GM12878 (cell line): ENCODE data around the gene NHS. TPM values are rescaled to one million over a fixed set of nuclear protein-coding genes. Genes with fewer than 3 reads are reported as not detected.

Experiments used
- ATAC-seq: fragments of 200-7000 bp; cut with Tn5 transposase; 3 replicates; pipeline ENCODE4 v1.9.1; 2020; ENCODE audit warnings: mild to moderate bottlenecking, moderate library complexity
- BruUV-seq: library from RNA; stranded (reverse); fragments of 400-500 nt; replicated peaks from 2 replicates; lab custom pipeline; 2021; lab: Mats Ljungman, UMichigan
- CTCF ChIA-PET: fragments of 300-600 bp; sonication (Branson Sonifier 250); formaldehyde crosslinking; extraction: SDS; loops from one replicate; lab custom pipeline; 2021; ENCODE audit warnings: inconsistent platforms; lab: Yijun Ruan, JAX
- POLR2A ChIA-PET: fragments of 350-600 bp; formaldehyde crosslinking; extraction: SDS; loops from one replicate; lab custom pipeline; 2021; ENCODE audit warnings: inconsistent platforms; lab: Charles Lee
- RAD21 ChIA-PET: fragments of 300-600 bp; sonication (Branson Sonifier 250); formaldehyde crosslinking; loops from one replicate; lab custom pipeline; 2023; ENCODE audit warnings: antibody characterized with exemption; ENCODE audit not compliant: unreplicated experiment; lab: Charles Lee
- SMC1A ChIA-PET: fragments of 300-600 bp; sonication (Branson Sonifier 250); formaldehyde crosslinking; loops from one replicate; lab custom pipeline; 2023; ENCODE audit not compliant: unreplicated experiment, uncharacterized antibody; lab: Charles Lee
- DNase-seq: peaks from one replicate; pipeline ENCODE4 v3.0.0-alpha.2; 2011; ENCODE audit warnings: low read depth, low spot score
- FAIRE-seq: peaks from 3 replicates; lab custom pipeline; 2011; peaks lifted over from hg19 to GRCh38; lab: Jason Lieb, UNC
- H2AFZ ChIP-seq: 2 replicates; pipeline ENCODE4 v1.6.0; 2011; ENCODE audit warnings: low read depth, low read length, control low read depth; ENCODE audit not compliant: control insufficient read depth
- H3K27ac ChIP-seq: 2 replicates; pipeline ENCODE4 v1.5.1; 2011; ENCODE audit warnings: control low read depth; ENCODE audit not compliant: control insufficient read depth, insufficient read depth
- H3K27me3 ChIP-seq, 2 experiments: replicated peaks in 1 of 2; 2 replicates each; pipeline versions ENCODE4 v1.6.0 to v1.6.1; 2011; ENCODE audit warnings: low read length in 1 of 2; ENCODE audit not compliant: control insufficient read depth in 2 of 2, insufficient read depth in 2 of 2
- H3K36me3 ChIP-seq, 2 experiments: 2 replicates each; pipeline ENCODE4 v1.5.1; 2011; ENCODE audit warnings: low read length in 1 of 2; ENCODE audit not compliant: control insufficient read depth in 2 of 2, insufficient read depth in 2 of 2
- H3K4me1 ChIP-seq: 2 replicates; pipeline ENCODE4 v1.6.1; 2011; ENCODE audit warnings: mild to moderate bottlenecking, low read length, moderate library complexity, mixed read lengths; ENCODE audit not compliant: control insufficient read depth, insufficient read depth
- H3K4me2 ChIP-seq: 2 replicates; pipeline ENCODE4 v1.6.0; 2011; ENCODE audit warnings: control low read depth; ENCODE audit not compliant: control insufficient read depth, insufficient read depth
- H3K4me3 ChIP-seq: fragments of 200-600 bp; sonication (generic); 2 replicates; pipeline ENCODE4 v1.5.1; 2016
- H3K79me2 ChIP-seq: 2 replicates; pipeline ENCODE4 v1.6.0; 2011; ENCODE audit warnings: low read length; ENCODE audit not compliant: control insufficient read depth, insufficient read depth
- H3K9ac ChIP-seq: 2 replicates; pipeline ENCODE4 v1.8.0; 2011; ENCODE audit warnings: low read length, control low read depth, mixed read lengths; ENCODE audit not compliant: control insufficient read depth, insufficient read depth
- H3K9me3 ChIP-seq: replicated peaks from 3 replicates; pipeline ENCODE4 v1.5.1; 2011; ENCODE audit warnings: mild to moderate bottlenecking, low read length; ENCODE audit not compliant: control insufficient read depth, insufficient read depth
- H4K20me1 ChIP-seq: 2 replicates; pipeline ENCODE4 v1.6.0; 2011; ENCODE audit not compliant: control insufficient read depth, insufficient read depth
- ATF7 ChIP-seq: fragments of 450-650 bp; IDR thresholded peaks from 2 replicates; pipeline ENCODE4 v1.6.1; 2016; ENCODE audit warnings: low read depth, mild to moderate bottlenecking
- CBFB ChIP-seq: IDR thresholded peaks from 2 replicates; pipeline ENCODE4 v1.6.1; 2016; ENCODE audit warnings: antibody characterized with exemption, low read depth
- CBX3 ChIP-seq: fragments of 200-600 bp; sonication (generic); IDR thresholded peaks from 2 replicates; pipeline ENCODE4 v1.6.1; 2016; ENCODE audit warnings: low read depth, borderline replicate concordance
- CHD1 ChIP-seq: IDR thresholded peaks from 2 replicates; pipeline ENCODE4 v1.6.1; 2012; ENCODE audit warnings: low read depth, low read length, improper control_type of control experiment
- E4F1 ChIP-seq: fragments of 450-650 bp; IDR thresholded peaks from 2 replicates; pipeline ENCODE4 v1.6.1; 2018; ENCODE audit warnings: borderline replicate concordance, mild to moderate bottlenecking; ENCODE audit not compliant: partially characterized antibody
- EED ChIP-seq: sonication (generic); IDR thresholded peaks from 2 replicates; pipeline ENCODE4 v1.6.1; 2016; ENCODE audit warnings: antibody characterized with exemption, low read depth
- EZH2 ChIP-seq: IDR thresholded peaks from 2 replicates; pipeline ENCODE4 v1.6.1; 2012; ENCODE audit warnings: low read depth, mild to moderate bottlenecking, control low read depth, inconsistent platforms, low read length, borderline replicate concordance; ENCODE audit not compliant: control insufficient read depth
- GABPA ChIP-seq: IDR thresholded peaks from 2 replicates; pipeline ENCODE4 v1.6.1; 2014; ENCODE audit warnings: antibody characterized with exemption, low read depth, mild to moderate bottlenecking, inconsistent platforms
- IRF4 ChIP-seq: IDR thresholded peaks from 2 replicates; pipeline ENCODE4 v1.6.1; 2011; ENCODE audit warnings: low read depth, low read length
- IRF5 ChIP-seq: fragments of 450-650 bp; IDR thresholded peaks from 2 replicates; pipeline ENCODE4 v1.6.1; 2017; ENCODE audit warnings: borderline replicate concordance
- MYC ChIP-seq: IDR thresholded peaks from 2 replicates; pipeline ENCODE4 v1.6.1; 2011; ENCODE audit warnings: mild to moderate bottlenecking, low read length, moderate library complexity, inconsistent platforms; ENCODE audit not compliant: insufficient read depth, insufficient replicate concordance, insufficient read length, severe bottlenecking
- NFYA ChIP-seq: IDR thresholded peaks from 2 replicates; pipeline ENCODE4 v1.6.1; 2011; ENCODE audit warnings: low read depth, mild to moderate bottlenecking, low read length, improper control_type of control experiment, borderline replicate concordance
- PAX8 ChIP-seq: fragments of 450-650 bp; IDR thresholded peaks from 2 replicates; pipeline ENCODE4 v1.6.1; 2017; ENCODE audit warnings: mild to moderate bottlenecking, moderate library complexity
- SKIL ChIP-seq: fragments of 450-650 bp; IDR thresholded peaks from 2 replicates; pipeline ENCODE4 v1.6.1; 2017; ENCODE audit warnings: mild to moderate bottlenecking, low read depth, inconsistent platforms; ENCODE audit not compliant: poor library complexity, severe bottlenecking
- SP1 ChIP-seq: IDR thresholded peaks from one replicate; pipeline ENCODE4 v1.6.1; 2011; ENCODE audit warnings: low read depth, low read length
- WGBS: methylation state at CpG from one replicate; pipeline ENCODE4 v1.1.6; 2016; ENCODE audit warnings: low lambda C conversion rate; ENCODE audit not compliant: insufficient replicate concordance, insufficient coverage; ENCODE audit errors: missing lambda C conversion rate; 5-methylcytosine and 5-hydroxymethylcytosine counted together
- in situ Hi-C: fragments of 300-500 bp; cut with MboI; formaldehyde crosslinking; loops from 9 replicates; pipeline ENCODE4 v1.14.3; 2018; ENCODE audit warnings: mixed read lengths
- intact Hi-C: fragments of 100-400 bp; cut with micrococcal nuclease; formaldehyde crosslinking; loops from one replicate; pipeline ENCODE4 v1.14.2; 2022; ENCODE audit not compliant: unreplicated experiment
- polyA plus RNA-seq, 11 experiments: library from polyadenylated mRNA; depleted of rRNA in 4 of 11; unstranded in 6 of 11; stranded (reverse) in 5 of 11; fragments of >200 nt; fragmentation: Nextera tagmentation in 4 of 11; fragmentation: Illumina TruSeq in 1 of 11; extraction: Ambion mirVana in 4 of 11; extraction: Trizol in 1 of 11; gene quantifications; 1 replicate in 1 of 11; 2 replicates in 10 of 11; pipeline versions ENCODE4 v1.2.1 to v1.2.3, GENCODE V29; 2011 to 2016; ENCODE audit warnings: inconsistent platforms in 2 of 11, missing spikeins in 2 of 11, low read depth in 1 of 11
- total RNA-seq, 4 experiments: library from RNA; depleted of rRNA in 3 of 4; stranded (reverse); fragments of >200 nt in 3 of 4; fragmentation: Illumina TruSeq in 1 of 4; extraction: Trizol in 1 of 4; gene quantifications; 2 replicates each; pipeline versions ENCODE4 v1.2.1 to v1.2.3, GENCODE V29; 2013 to 2021
- TF ChIP-seq, protein P1 (sequence below): IDR thresholded peaks from 2 replicates; pipeline ENCODE4 v1.6.1; 2012; ENCODE audit warnings: mild to moderate bottlenecking, low read depth, low read length

The NHS gene
- total and polyA plus RNA-seq, 10 of the 15 experiments (the other 5 are each of a cell fraction or from before 2014, with no cell fraction given): under 0.01 to 0.07 (median 0.03) TPM; not detected in 7

DNA sequence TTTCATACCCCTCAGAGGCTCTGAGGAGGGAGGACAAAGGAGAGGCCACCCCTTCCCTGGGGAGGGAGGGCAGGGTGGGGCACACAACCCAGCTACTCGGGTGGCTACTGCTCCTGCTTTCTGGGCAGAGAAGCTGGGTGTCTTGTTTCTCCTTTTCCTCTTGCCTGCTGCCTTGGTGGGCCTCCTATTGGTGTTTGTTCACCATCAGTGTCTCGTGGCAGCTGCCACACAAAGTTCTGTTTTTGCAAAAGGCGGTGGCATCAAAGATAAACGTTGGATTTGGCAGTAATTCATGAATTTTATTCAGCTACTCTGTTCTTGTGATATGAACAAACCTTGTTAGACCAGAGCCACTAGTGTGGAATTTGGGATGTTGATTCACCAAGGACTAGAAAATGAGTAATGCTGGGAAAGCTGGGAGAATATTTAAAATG lies 209.3 kb downstream of the NHS start:
- H2AFZ ChIP-seq: no peak overlapping the region
- no peak for ATAC-seq
- ChIA-PET POLR2A (no interaction called here), CTCF (interaction anchor here (2.0 kb wide), 1 partner anchor 9 kb away, joined by 4 read pairs; no protein-coding TSS in a partner anchor), SMC1A (interaction anchor here (0.8 kb wide), 1 partner anchor 49 kb away, joined by 3 read pairs; no protein-coding TSS in a partner anchor), RAD21 (no interaction called here)
- no peaks in the 10 kb centered on the region for H3K79me2 ChIP-seq
- no peak overlapping the region for H3K4me2 ChIP-seq
- in situ Hi-C loops: no loop called here
- no peak overlapping the region for H3K4me3 ChIP-seq
- intact Hi-C loops: no loop called here
- no peak overlapping the region for H3K27ac ChIP-seq
- no TSS peak for BruUV-seq
- no peak for DNase-seq
- H3K9ac ChIP-seq: no peak overlapping the region
- TF ChIP-seq MYC (no peak), EED (no peak), SKIL (no peak), GABPA (no peak), CHD1 (no peak), ATF7 (no peak), SP1 (no peak), IRF4 (no peak), IRF5 (no peak), CBFB (no peak), CBX3 (no peak), NFYA (no peak), EZH2 (no peak), E4F1 (no peak), PAX8 (no peak)
- TF ChIP-seq, protein P1, sequence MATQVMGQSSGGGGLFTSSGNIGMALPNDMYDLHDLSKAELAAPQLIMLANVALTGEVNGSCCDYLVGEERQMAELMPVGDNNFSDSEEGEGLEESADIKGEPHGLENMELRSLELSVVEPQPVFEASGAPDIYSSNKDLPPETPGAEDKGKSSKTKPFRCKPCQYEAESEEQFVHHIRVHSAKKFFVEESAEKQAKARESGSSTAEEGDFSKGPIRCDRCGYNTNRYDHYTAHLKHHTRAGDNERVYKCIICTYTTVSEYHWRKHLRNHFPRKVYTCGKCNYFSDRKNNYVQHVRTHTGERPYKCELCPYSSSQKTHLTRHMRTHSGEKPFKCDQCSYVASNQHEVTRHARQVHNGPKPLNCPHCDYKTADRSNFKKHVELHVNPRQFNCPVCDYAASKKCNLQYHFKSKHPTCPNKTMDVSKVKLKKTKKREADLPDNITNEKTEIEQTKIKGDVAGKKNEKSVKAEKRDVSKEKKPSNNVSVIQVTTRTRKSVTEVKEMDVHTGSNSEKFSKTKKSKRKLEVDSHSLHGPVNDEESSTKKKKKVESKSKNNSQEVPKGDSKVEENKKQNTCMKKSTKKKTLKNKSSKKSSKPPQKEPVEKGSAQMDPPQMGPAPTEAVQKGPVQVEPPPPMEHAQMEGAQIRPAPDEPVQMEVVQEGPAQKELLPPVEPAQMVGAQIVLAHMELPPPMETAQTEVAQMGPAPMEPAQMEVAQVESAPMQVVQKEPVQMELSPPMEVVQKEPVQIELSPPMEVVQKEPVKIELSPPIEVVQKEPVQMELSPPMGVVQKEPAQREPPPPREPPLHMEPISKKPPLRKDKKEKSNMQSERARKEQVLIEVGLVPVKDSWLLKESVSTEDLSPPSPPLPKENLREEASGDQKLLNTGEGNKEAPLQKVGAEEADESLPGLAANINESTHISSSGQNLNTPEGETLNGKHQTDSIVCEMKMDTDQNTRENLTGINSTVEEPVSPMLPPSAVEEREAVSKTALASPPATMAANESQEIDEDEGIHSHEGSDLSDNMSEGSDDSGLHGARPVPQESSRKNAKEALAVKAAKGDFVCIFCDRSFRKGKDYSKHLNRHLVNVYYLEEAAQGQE: no peak
- no peaks in the 10 kb centered on the region for H3K4me1 ChIP-seq
- no peak for FAIRE-seq
- 0% methylated on average over 2 of the region's 4 CpGs for WGBS
- no peaks in the 10 kb centered on the region for H3K36me3 ChIP-seq
- H3K9me3 ChIP-seq: no peaks in the 10 kb centered on the region
- no peaks in the 10 kb centered on the region for H3K27me3 ChIP-seq
- no peaks in the 10 kb centered on the region for H4K20me1 ChIP-seq
